Measurements from ENCODE around the gene DEFB112. TPM values are rescaled to one million over a fixed set of nuclear protein-coding genes. Genes with fewer than 3 reads are reported as not detected.

The DEFB112 gene
- not detected for polyA plus RNA-seq (2013, experiment 1 of 2)
- polyA plus RNA-seq (2013, experiment 2 of 2): not detected

- Histone ChIP-seq H2BK120ac (ENCODE audit: low read depth, low read length) (no peak within 1 kb of the TSS), H3K18ac (ENCODE audit: low read depth in 1 of 2, low read length in 2 of 2) (no peak within 1 kb of the TSS), H3K23ac (ENCODE audit: low read length in 2 of 2) (no peak within 1 kb of the TSS), H4K91ac (ENCODE audit: low read length) (no peak within 1 kb of the TSS), H3K4me2 (ENCODE audit: low read length, poor library complexity, severe bottlenecking) (no peak within 1 kb of the TSS), H3K14ac (ENCODE audit: low read length in 2 of 2) (no peak within 1 kb of the TSS), H3K27ac (ENCODE audit: low read length, poor library complexity, severe bottlenecking) (no peak within 1 kb of the TSS), H3K79me1 (replicated peaks; ENCODE audit: low read length, poor library complexity, severe bottlenecking) (no peaks in the 10 kb centered on the region), H3K36me3 (ENCODE audit: control insufficient read depth in 1 of 2, insufficient read depth in 2 of 2, low read depth in 1 of 2, low read length in 2 of 2) (no peaks in the 10 kb centered on the region), H3K9ac (ENCODE audit: low read length) (no peak within 1 kb of the TSS), H2BK15ac (ENCODE audit: low read depth, poor library complexity, severe bottlenecking) (no peak within 1 kb of the TSS), H2BK12ac (ENCODE audit: low read length in 2 of 2) (no peak within 1 kb of the TSS), H3K27me3 (ENCODE audit: control insufficient read depth in 1 of 2, insufficient read depth in 1 of 2, low read length in 2 of 2) (no peaks in the 10 kb centered on the region), H3K9me3 (ENCODE audit: control insufficient read depth, low read length) (no peaks in the 10 kb centered on the region), H3K4ac (ENCODE audit: low read depth in 1 of 2, low read length in 2 of 2) (no peak within 1 kb of the TSS), H4K8ac (ENCODE audit: low read length) (no peak within 1 kb of the TSS), H2AK5ac (ENCODE audit: low read length, severe bottlenecking) (no peak within 1 kb of the TSS), H3K4me3 (ENCODE audit: insufficient read depth in 1 of 2, low read depth in 1 of 2, low read length in 2 of 2) (no peak within 1 kb of the TSS), H2AFZ (ENCODE audit: low read depth, low read length) (no peak within 1 kb of the TSS), H3K4me1 (ENCODE audit: control insufficient read depth, insufficient read depth, low read depth, low read length) (no peaks in the 10 kb centered on the region), H2BK5ac (ENCODE audit: low read depth, low read length, poor library complexity, severe bottlenecking) (no peak within 1 kb of the TSS)
- no peak for DNase-seq
- WGBS: no CpG with 5 or more reads among the region's 1 CpG
Observed at GRCh38 chr6:50049829-50050228, at the start of gene DEFB112. Gene DEFB112 (minus strand): TSS chr6:50049929. CDS start chr6:50049869, 60 bp downstream.

- DNase-seq: no peak
- Histone ChIP-seq H3K36me3 (ENCODE audit: control insufficient read depth in 1 of 2, insufficient read depth in 2 of 2, low read depth in 1 of 2, low read length in 2 of 2) (no peaks in the 10 kb centered on the region), H2BK5ac (ENCODE audit: low read depth, low read length, poor library complexity, severe bottlenecking) (no peak overlapping the region), H3K27me3 (ENCODE audit: control insufficient read depth in 1 of 2, insufficient read depth in 1 of 2, low read length in 2 of 2) (no peaks in the 10 kb centered on the region), H3K79me1 (replicated peaks; ENCODE audit: low read length, poor library complexity, severe bottlenecking) (no peaks in the 10 kb centered on the region), H2BK15ac (ENCODE audit: low read depth, poor library complexity, severe bottlenecking) (no peak overlapping the region), H3K4ac (ENCODE audit: low read depth in 1 of 2, low read length in 2 of 2) (no peak overlapping the region), H2BK12ac (ENCODE audit: low read length in 2 of 2) (no peak overlapping the region), H3K4me1 (ENCODE audit: control insufficient read depth, insufficient read depth, low read depth, low read length) (no peaks in the 10 kb centered on the region), H3K18ac (ENCODE audit: low read depth in 1 of 2, low read length in 2 of 2) (no peak overlapping the region), H3K9me3 (ENCODE audit: control insufficient read depth, low read length) (no peaks in the 10 kb centered on the region), H3K9ac (ENCODE audit: low read length) (no peak overlapping the region), H4K8ac (ENCODE audit: low read length) (no peak overlapping the region), H3K4me2 (ENCODE audit: low read length, poor library complexity, severe bottlenecking) (no peak overlapping the region), H2BK120ac (ENCODE audit: low read depth, low read length) (no peak overlapping the region), H3K4me3 (ENCODE audit: insufficient read depth in 1 of 2, low read depth in 1 of 2, low read length in 2 of 2) (no peak overlapping the region), H3K14ac (ENCODE audit: low read length in 2 of 2) (no peak overlapping the region), H3K27ac (ENCODE audit: low read length, poor library complexity, severe bottlenecking) (no peak overlapping the region), H3K23ac (ENCODE audit: low read length in 2 of 2) (no peak overlapping the region), H2AK5ac (ENCODE audit: low read length, severe bottlenecking) (no peak overlapping the region), H2AFZ (ENCODE audit: low read depth, low read length) (no peak overlapping the region), H4K91ac (ENCODE audit: low read length) (no peak overlapping the region)
- 38% methylated on average over 2 of the region's 2 CpGs for WGBS
Observed at GRCh38 chr6:50098641-50098993, 48.9 kb upstream of the DEFB112 start.

- Histone ChIP-seq H3K4me3 (ENCODE audit: insufficient read depth in 1 of 2, low read depth in 1 of 2, low read length in 2 of 2) (no peak overlapping the region), H2BK12ac (ENCODE audit: low read length in 2 of 2) (no peak overlapping the region), H3K4me2 (ENCODE audit: low read length, poor library complexity, severe bottlenecking) (no peak overlapping the region), H3K14ac (ENCODE audit: low read length in 2 of 2) (no peak overlapping the region), H2BK15ac (ENCODE audit: low read depth, poor library complexity, severe bottlenecking) (no peak overlapping the region), H4K8ac (ENCODE audit: low read length) (no peak overlapping the region), H3K4me1 (ENCODE audit: control insufficient read depth, insufficient read depth, low read depth, low read length) (no peaks in the 10 kb centered on the region), H4K91ac (ENCODE audit: low read length) (no peak overlapping the region), H3K27me3 (ENCODE audit: control insufficient read depth in 1 of 2, insufficient read depth in 1 of 2, low read length in 2 of 2) (no peaks in the 10 kb centered on the region), H3K18ac (ENCODE audit: low read depth in 1 of 2, low read length in 2 of 2) (no peak overlapping the region), H3K4ac (ENCODE audit: low read depth in 1 of 2, low read length in 2 of 2) (no peak overlapping the region), H3K27ac (ENCODE audit: low read length, poor library complexity, severe bottlenecking) (no peak overlapping the region), H2BK5ac (ENCODE audit: low read depth, low read length, poor library complexity, severe bottlenecking) (no peak overlapping the region), H3K9ac (ENCODE audit: low read length) (no peak overlapping the region), H3K36me3 (ENCODE audit: control insufficient read depth in 1 of 2, insufficient read depth in 2 of 2, low read depth in 1 of 2, low read length in 2 of 2) (no peaks in the 10 kb centered on the region), H3K23ac (ENCODE audit: low read length in 2 of 2) (no peak overlapping the region), H3K9me3 (ENCODE audit: control insufficient read depth, low read length) (no peaks in the 10 kb centered on the region), H2AK5ac (ENCODE audit: low read length, severe bottlenecking) (no peak overlapping the region), H2AFZ (ENCODE audit: low read depth, low read length) (no peak overlapping the region), H2BK120ac (ENCODE audit: low read depth, low read length) (no peak overlapping the region), H3K79me1 (replicated peaks; ENCODE audit: low read length, poor library complexity, severe bottlenecking) (no peaks in the 10 kb centered on the region)
- no peak for DNase-seq
- WGBS: 81% methylated on average over 5 of the region's 7 CpGs
Observed at GRCh38 chr6:50097966-50098640, 48.4 kb upstream of the DEFB112 start.

GRCh38 chr6:50096296-50096695, 46.6 kb upstream of the DEFB112 start:
- H3K4me3 ChIP-seq (ENCODE audit: insufficient read depth in 1 of 2, low read depth in 1 of 2, low read length in 2 of 2): no peak overlapping the region
- no peak overlapping the region for H2AFZ ChIP-seq (ENCODE audit: low read depth, low read length)
- H4K91ac ChIP-seq (ENCODE audit: low read length): no peak overlapping the region
- H3K27ac ChIP-seq (ENCODE audit: low read length, poor library complexity, severe bottlenecking): no peak overlapping the region
- no peaks in the 10 kb centered on the region for H3K4me1 ChIP-seq (ENCODE audit: control insufficient read depth, insufficient read depth, low read depth, low read length)
- no peak overlapping the region for H3K14ac ChIP-seq (ENCODE audit: low read length in 2 of 2)
- H3K79me1 ChIP-seq (replicated peaks; ENCODE audit: low read length, poor library complexity, severe bottlenecking): no peaks in the 10 kb centered on the region
- H2BK120ac ChIP-seq (ENCODE audit: low read depth, low read length): no peak overlapping the region
- H2BK5ac ChIP-seq (ENCODE audit: low read depth, low read length, poor library complexity, severe bottlenecking): no peak overlapping the region
- no peaks in the 10 kb centered on the region for H3K27me3 ChIP-seq (ENCODE audit: control insufficient read depth in 1 of 2, insufficient read depth in 1 of 2, low read length in 2 of 2)
- H2AK5ac ChIP-seq (ENCODE audit: low read length, severe bottlenecking): no peak overlapping the region
- H3K18ac ChIP-seq (ENCODE audit: low read depth in 1 of 2, low read length in 2 of 2): no peak overlapping the region
- H4K8ac ChIP-seq (ENCODE audit: low read length): no peak overlapping the region
- H3K23ac ChIP-seq (ENCODE audit: low read length in 2 of 2): no peak overlapping the region
- H2BK15ac ChIP-seq (ENCODE audit: low read depth, poor library complexity, severe bottlenecking): no peak overlapping the region
- no peak overlapping the region for H3K4me2 ChIP-seq (ENCODE audit: low read length, poor library complexity, severe bottlenecking)
- no peaks in the 10 kb centered on the region for H3K36me3 ChIP-seq (ENCODE audit: control insufficient read depth in 1 of 2, insufficient read depth in 2 of 2, low read depth in 1 of 2, low read length in 2 of 2)
- no peak overlapping the region for H3K9ac ChIP-seq (ENCODE audit: low read length)
- DNase-seq: no peak
- no peak overlapping the region for H3K4ac ChIP-seq (ENCODE audit: low read depth in 1 of 2, low read length in 2 of 2)
- H2BK12ac ChIP-seq (ENCODE audit: low read length in 2 of 2): no peak overlapping the region
- H3K9me3 ChIP-seq (ENCODE audit: control insufficient read depth, low read length): no peaks in the 10 kb centered on the region

Measured in mesenchymal stem cell (in vitro differentiated cells and primary cell).